Inferior parietal cortex (tissue), 1 donor: ENCODE results near the gene PPM1F.
"Not testable (repeated sequence)": the region's sequence is repeated elsewhere in the genome, so short reads cannot be mapped to it uniquely, and the experiment has no call there.

Experiments used
- DNase-seq: peaks from one replicate; pipeline ENCODE4 v3.0.0-alpha.2; 2016; ENCODE audit errors: extremely low spot score

The PPM1F gene

DNA sequence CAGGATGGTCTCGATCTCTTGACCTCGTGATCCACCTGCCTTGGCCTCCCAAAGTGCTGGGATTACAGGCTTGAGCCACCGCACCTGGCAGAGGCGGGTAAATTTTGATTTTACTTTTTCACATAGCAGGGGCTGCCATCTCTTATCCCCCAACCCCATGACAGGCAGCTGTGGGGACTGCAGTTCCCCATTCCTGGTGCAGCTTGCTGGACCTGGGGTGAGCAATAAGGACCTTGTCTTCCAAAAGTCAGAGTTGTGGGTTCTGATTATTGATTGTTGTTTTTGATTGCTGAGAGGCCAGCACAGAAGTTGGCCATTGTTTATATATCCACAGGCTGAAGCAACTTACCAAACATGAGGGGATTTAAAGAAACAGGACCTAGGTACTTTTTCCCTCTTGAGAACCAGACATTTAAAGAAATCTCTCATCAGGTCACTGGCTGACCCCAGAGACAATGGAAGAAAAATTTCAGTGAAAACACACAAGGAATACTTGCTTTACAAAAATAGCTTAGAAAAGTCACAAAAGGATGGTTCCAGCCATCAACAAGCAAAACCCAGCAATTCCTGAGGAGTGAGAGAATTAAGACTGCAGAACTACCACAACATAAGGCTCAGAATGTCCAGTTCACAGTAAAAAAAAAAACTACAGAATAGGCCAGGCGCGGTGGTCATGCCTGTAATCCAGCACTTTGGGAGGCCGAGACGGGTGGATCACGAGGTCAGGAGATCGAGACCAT, 63.2 kb downstream of the PPM1F start:
- no peak for DNase-seq

DNA sequence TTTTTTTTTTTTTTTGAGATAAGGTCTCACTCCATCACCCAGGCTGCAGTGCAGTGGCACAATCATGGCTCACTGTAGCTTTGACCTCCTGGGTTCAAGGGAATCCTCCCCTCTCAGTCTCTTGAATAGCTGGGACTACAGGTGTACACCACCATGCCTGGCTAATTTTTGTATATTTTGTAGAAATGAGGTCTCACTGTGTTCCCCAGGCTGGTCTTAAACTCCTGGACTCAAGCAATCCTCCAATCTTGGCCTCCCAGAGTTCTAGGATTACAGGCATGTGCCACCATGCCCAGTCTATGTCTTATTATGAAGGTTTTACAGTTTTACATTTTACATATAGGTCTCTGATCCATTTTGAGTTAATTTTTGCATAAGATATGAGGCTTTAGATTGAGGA, 64.8 kb downstream of the PPM1F start:
- DNase-seq = no peak

DNA sequence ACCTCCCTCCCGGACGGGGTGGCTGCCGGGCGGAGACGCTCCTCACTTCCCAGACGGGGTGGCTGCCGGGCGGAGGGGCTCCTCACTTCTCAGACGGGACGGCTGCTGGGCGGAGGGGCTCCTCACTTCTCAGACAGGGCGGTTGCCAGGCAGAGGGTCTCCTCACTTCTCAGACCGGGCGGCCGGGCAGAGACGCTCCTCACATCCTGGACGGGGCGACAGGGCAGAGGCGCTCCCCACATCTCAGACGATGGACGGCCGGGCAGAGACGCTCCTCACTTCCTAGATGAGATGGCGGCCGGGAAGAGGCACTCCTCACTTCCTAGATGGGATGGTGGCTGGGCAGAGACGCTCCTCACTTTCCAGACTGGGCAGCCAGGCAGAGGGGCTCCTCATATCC, 68.7 kb downstream of the PPM1F start:
- DNase-seq = not testable (repeated sequence)

DNA sequence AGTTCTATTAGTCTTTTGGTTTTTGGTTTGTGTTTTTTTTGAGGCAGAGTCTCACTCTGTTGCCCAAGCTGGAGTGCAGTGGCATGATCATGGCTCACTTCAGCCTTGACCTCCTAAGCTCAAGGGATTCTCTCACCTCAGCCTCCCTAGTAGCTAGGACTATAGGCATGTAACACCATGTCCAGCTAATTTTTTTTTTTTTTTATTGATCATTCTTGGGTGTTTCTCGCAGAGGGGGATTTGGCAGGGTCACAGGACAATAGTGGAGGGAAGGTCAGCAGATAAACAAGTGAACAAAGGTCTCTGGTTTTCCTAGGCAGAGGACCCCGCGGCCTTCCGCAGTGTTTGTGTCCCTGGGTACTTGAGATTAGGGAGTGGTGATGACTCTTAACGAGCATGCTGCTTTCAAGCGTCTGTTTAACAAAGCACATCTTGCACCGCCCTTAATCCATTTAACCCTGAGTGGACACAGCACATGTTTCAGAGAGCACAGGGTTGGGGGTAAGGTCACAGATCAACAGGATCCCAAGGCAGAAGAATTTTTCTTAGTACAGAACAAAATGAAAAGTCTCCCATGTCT, 69.8 kb downstream of the PPM1F start:
- DNase-seq = not testable (repeated sequence)

DNA sequence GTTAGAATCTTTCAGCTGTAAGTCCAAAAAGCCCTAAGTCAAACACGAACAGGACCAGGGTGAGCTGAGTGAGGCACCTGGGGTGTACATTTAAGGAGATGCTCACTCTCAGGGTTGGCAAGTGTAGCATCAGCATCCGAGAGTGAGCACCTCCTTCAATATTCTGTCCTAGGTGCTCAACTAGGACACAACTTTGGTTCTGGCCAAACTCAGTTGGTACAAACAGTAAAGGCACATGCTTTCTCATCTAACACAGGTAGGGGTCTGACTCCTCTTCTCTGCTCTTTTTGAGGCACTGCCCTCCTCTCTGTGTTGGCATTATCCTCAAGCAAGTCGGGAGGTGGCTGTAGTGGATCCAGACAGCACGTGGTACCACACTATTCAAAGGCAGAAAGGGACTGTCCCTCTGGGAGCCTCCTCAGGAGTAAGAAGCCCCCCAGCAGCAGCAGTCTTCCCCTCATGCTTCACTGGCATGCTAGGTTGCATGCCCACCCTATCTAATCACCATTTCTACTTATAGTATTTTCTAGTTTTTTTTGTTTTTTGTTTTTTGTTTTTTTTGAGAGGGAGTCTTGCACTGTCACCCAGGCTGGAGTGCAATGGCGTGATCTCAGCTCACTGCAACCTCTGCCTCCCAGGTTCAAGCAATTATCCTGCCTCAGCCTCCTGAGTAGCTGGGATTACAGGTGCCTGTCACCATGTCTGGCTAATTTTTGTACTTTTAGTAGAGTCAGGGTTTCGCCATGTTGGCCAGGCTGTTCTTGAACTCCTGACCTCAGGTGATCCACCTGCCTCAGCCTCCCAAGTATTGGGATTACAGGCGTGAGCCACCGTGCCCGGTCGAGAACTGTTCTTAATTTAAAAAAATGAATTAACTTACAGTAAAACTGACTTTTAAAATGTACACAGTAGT, 70.6 kb downstream of the PPM1F start:
- DNase-seq = no peak

DNA sequence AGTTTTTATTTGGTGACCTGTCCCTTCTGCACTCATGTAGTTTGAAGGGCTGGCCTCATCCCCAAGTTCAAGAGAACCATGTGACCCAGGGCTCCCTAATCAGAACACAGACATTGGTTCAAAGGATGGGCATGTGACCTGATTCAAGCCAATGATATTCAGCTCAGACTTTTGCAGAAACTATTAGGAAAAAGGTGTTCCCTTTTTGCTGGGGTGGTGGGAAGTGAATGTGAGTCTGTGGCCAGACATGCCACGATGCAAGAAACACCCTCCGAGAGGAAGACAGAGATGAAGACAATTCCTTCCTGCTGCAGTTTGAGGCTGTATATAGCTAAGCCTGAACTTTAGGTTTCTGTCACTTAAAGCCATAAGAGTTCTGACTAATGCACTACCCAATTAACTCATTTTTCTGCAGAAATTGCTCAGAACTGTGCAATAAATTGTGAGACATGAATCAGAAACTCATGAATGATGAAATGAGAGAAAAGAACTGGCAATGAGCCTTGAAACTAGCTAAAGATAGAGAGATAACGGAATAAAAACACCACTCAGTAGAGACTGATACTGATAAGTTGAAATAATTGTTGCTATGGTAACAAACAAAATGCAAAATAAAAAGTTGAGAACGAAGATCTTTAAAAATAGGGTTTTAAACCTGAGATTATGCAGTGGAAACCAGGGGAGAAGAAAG, 76.0 kb downstream of the PPM1F start:
- DNase-seq = peak; percentile 27

DNA sequence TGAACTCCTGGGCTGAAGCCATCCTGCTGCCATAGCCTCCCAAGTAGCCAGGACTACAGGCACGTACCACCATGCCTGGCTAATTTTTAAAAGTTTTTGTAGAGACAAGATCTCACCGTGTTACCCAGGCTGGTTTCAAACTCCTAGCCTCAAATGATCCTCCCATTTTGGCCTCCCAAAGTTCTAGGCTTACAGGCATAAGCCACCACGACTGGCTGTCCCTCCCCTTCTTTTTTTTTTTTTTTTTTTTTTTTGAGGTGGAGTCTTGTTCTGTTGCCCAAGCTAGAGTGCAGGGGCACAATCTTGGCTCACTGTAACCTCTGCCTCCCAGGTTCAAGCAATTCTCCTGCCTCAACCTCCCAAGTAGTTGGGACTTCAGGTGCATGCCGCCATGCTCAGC, 77.7 kb downstream of the PPM1F start:
- not testable (repeated sequence) for DNase-seq

DNA sequence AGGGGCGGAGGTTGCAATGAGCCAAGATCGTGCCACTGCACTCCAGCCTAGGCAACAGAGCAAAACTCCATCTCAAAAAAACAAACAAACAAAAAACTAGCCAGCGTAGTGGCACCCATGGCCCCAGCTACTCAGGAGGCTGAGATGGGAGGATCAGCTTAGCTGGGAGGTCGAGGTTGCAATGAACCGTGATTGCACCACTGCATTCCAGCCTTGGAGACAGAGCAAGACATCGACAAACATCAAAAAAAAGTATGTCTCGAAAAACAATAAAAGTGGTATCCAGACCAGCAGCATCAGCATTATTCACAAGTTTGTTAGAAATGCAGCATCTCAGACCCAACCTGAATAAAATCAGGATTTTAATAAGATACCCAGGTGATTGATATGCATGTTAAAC, 79.0 kb downstream of the PPM1F start:
- DNase-seq = no peak

DNA sequence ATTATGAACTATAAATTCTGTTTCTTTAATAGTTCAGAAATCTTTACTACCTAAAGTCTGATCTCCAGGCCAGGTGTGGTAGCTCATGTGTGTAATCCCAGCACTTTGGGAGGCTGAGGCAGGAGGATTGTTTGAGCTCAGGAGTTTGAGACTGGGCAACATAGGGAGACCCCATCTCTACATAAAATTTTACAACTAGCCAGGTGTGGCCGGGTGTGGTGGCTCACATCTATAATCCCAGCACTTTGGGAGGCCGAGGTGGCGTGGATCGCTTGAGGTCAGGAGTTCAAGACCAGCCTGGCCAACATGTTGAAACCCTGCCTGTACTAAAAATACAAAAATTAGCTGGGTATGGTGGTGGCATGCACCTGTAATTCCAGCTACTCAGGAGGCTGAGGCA, 79.9 kb downstream of the PPM1F start:
- not testable (repeated sequence) for DNase-seq
